Measurements from ENCODE around the gene STXBP1.

The STXBP1 gene

DNA sequence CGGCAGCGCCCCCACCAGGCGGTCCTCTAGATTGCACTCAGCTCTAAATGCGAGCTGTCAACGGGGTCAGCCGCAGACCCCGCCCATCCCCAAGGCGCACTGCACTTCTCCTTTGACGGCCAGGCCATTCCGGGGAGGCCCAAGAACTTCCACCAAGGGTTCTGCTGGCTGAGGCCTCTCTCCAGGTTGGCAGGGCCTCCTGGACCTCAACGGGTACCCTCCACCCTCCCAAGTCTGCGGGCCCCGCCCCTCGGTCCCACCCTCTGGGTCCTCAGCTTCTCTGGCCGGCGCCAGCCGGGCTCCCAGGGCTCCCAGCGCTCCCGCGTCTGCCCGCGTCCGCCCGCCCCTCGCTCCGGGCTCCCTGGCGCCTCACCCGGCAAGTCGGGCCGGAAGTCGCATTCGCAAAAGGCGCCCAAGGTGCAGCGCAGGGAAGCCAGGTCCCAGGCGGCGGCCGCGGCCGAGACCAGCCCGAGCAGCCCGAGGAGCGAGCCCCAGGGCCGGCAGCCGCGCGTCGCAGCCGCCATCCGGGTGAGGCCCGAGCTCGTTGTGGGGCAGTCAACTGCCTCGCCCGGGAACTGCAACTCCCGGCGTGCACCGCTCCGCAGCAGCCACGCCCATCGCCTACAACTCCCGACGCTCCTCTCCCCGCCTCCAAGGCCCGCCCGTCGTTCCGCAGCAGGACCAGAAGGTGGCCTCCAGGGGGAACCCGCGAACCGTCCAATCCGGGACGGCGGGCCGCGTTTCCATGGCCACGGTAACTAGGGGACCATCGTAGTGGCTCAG is 122.9 kb downstream of the STXBP1 start, which contains the start of gene TOR2A:
TSS of gene TOR2A (minus strand) at position 548 of the 783 bp plus-strand sequence. CDS start at position 524, 24 bp downstream.
- DNase-seq (ENCODE audit: insufficient read length, low spot score) (peak; percentile 98), FAIRE-seq (peak; percentile 99)
- no peak for TF ChIP-seq POLR2A (IDR thresholded peaks at IDR 0.05; ENCODE audit: low read depth, low read length)
- peak; percentile 68 for TF ChIP-seq SPI1 (IDR thresholded peaks at IDR 0.05; ENCODE audit: low read depth, low read length)
- TF ChIP-seq PAX5 (IDR thresholded peaks at IDR 0.05; ENCODE audit: insufficient read depth, low read length, severe bottlenecking): no peak
- TF ChIP-seq POU2F2 (IDR thresholded peaks at IDR 0.05; ENCODE audit: low read depth, low read length): peak; percentile 59; the same call in 1 of the 2 replicates
- TF ChIP-seq POLR2AphosphoS5 (IDR thresholded peaks at IDR 0.05; ENCODE audit: low read depth, low read length): 0 out of 2 replicates have a peak, but pooled peaks have one; percentile 39
- peak; percentile 70 for TF ChIP-seq TAF1 (IDR thresholded peaks at IDR 0.05; ENCODE audit: low read depth, low read length)

DNA sequence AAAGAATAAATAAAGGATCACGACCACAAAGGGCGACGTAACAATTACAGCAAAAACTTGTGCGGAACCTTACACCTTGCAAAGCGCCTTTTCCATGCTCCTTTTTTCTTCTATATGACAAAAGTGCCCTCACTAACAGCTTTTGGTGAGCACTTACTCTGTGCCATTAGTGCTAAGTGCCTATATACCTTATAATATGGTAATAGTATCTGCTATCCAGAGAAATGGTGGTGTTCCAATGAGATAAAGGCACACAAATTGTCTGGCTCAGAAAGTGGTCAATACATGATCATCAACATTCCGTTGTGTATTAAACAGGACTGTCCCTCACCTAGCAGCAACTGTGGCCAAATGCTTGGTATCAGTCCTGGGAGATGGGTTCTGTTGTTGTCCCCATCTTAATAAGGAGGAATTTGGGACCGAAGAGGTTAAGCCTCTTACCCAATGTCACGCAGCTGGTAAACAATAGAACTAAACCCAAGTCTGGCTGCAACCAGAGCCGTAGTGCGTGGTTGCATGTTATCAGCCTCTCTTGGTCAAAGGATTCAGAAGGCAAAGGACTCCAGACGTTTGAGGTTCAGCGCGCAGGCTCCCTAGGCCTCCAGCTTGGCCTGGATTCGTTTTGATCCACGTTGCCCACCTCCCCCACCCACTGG is 123.6 kb downstream of the STXBP1 start:
- FAIRE-seq (peak; percentile 13), DNase-seq (ENCODE audit: insufficient read length, low spot score) (no peak)
- TF ChIP-seq PAX5 (IDR thresholded peaks at IDR 0.05; ENCODE audit: insufficient read depth, low read length, severe bottlenecking) (no peak), SPI1 (IDR thresholded peaks at IDR 0.05; ENCODE audit: low read depth, low read length) (no peak), POLR2AphosphoS5 (IDR thresholded peaks at IDR 0.05; ENCODE audit: low read depth, low read length) (no peak; the same call in 1 of the 2 replicates), TAF1 (IDR thresholded peaks at IDR 0.05; ENCODE audit: low read depth, low read length) (no peak), POU2F2 (IDR thresholded peaks at IDR 0.05; ENCODE audit: low read depth, low read length) (no peak)

DNA sequence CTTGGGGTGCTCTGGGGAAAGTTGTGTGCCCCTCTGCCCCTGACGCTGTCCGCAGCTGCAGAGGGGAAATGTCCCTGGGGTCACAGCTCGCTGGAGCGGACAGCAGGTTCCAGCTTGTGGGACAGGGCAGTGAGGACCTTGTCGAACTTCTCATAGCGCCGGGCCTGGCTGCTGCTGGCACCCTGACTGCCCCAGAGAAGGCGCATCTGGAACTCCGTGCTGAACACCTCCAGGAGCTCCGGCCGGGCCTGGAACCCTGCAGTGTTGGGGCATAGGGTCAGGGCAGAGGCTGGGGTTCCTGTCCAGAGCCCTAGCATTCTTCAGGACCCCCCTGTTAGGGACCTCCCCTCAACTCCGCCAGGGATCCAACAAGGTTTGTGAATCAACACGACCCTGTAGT is 126.6 kb downstream of the STXBP1 start:
- FAIRE-seq (no peak), DNase-seq (ENCODE audit: insufficient read length, low spot score) (no peak)
- TF ChIP-seq POLR2A (IDR thresholded peaks at IDR 0.05; ENCODE audit: low read depth, low read length) (no peak), TAF1 (IDR thresholded peaks at IDR 0.05; ENCODE audit: low read depth, low read length) (no peak), PAX5 (IDR thresholded peaks at IDR 0.05; ENCODE audit: insufficient read depth, low read length, severe bottlenecking) (no peak), POLR2AphosphoS5 (IDR thresholded peaks at IDR 0.05; ENCODE audit: low read depth, low read length) (no peak), POU2F2 (IDR thresholded peaks at IDR 0.05; ENCODE audit: low read depth, low read length) (no peak), SPI1 (IDR thresholded peaks at IDR 0.05; ENCODE audit: low read depth, low read length) (no peak)

DNA sequence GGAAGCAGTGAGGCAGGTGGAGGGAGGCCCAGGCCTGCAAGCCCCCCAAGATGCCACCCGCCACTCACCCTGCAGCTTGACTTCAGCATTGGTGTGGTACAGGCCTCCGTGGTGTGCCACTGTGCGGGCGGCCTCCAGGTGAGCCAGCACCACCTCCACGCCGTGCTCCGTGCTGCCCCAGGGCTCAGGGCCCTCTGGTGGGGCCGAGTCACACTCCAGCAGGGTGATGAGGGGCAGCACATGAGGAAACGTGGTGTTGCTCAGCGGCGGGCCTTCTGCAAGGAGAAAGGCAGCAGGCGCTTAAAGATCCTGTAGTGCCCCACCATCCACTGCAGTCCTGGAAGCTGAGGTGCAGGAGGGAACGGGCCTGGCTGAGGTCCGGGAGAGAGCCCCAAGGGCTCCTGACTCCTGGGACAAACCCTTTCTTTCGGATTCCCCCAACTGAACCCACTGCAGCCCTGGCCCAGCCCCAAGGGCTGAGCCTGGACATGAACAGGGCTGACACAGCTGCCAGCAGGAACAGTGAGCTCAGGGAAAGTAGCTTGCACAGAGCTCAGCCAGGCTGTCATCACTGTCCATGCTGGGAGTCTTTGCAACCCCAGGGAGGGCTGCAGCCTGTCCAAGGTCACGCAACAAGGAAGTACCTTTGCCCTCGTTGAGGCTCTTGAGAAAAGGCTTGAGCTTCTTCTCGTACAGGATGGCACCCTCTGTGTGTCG is 127.7 kb downstream of the STXBP1 start:
- no peak for FAIRE-seq
- no peak for DNase-seq (ENCODE audit: insufficient read length, low spot score)
- TF ChIP-seq POLR2AphosphoS5 (IDR thresholded peaks at IDR 0.05; ENCODE audit: low read depth, low read length) (no peak), POU2F2 (IDR thresholded peaks at IDR 0.05; ENCODE audit: low read depth, low read length) (no peak), SPI1 (IDR thresholded peaks at IDR 0.05; ENCODE audit: low read depth, low read length) (no peak), TAF1 (IDR thresholded peaks at IDR 0.05; ENCODE audit: low read depth, low read length) (no peak), POLR2A (IDR thresholded peaks at IDR 0.05; ENCODE audit: low read depth, low read length) (no peak)

- DNase-seq (ENCODE audit: insufficient read length, low spot score) (no peak), FAIRE-seq (no peak)
- TF ChIP-seq POLR2A (IDR thresholded peaks at IDR 0.05; ENCODE audit: low read depth, low read length): no peak
- TF ChIP-seq PAX5 (IDR thresholded peaks at IDR 0.05; ENCODE audit: insufficient read depth, low read length, severe bottlenecking): no peak
- TF ChIP-seq TAF1 (IDR thresholded peaks at IDR 0.05; ENCODE audit: low read depth, low read length): no peak
- TF ChIP-seq SPI1 (IDR thresholded peaks at IDR 0.05; ENCODE audit: low read depth, low read length): no peak
- TF ChIP-seq POU2F2 (IDR thresholded peaks at IDR 0.05; ENCODE audit: low read depth, low read length): no peak
- TF ChIP-seq POLR2AphosphoS5 (IDR thresholded peaks at IDR 0.05; ENCODE audit: low read depth, low read length): no peak
Measured at GRCh38 chr9:127741831-127742434, 129.9 kb downstream of the STXBP1 start.
